PC-3 (cell line): Measurements from ENCODE around the gene ITPRIP. TPM values are rescaled to one million over a fixed set of nuclear protein-coding genes. Genes with fewer than 3 reads are reported as not detected.
A peak's percentile ranks its signal among the peaks of the same experiment; 100 is the strongest.

ENCODE experiments used
- ATAC-seq: fragments of 200-7000 bp; cut with Tn5 transposase; 2 replicates; pipeline ENCODE4 v1.9.1; 2020; ENCODE audit warnings: mild to moderate bottlenecking, moderate library complexity
- BruUV-seq: library from RNA; stranded (reverse); fragments of 400-500 nt; replicated peaks from 2 replicates; lab custom pipeline; 2021; lab: Mats Ljungman, UMichigan
- CTCF ChIA-PET: fragments of 300-600 bp; sonication (Branson Sonifier 250); formaldehyde crosslinking; loops from one replicate; lab custom pipeline; 2022; ENCODE audit warnings: antibody characterized with exemption; lab: Charles Lee
- POLR2A ChIA-PET: fragments of 300-600 bp; sonication (Branson Sonifier 250); formaldehyde crosslinking; loops from one replicate; lab custom pipeline; 2022; ENCODE audit warnings: antibody characterized with exemption; ENCODE audit not compliant: unreplicated experiment; lab: Charles Lee
- DNase-seq: peaks from one replicate; pipeline ENCODE4 v3.0.0-alpha.2; 2015
- H2AFZ ChIP-seq: fragments of 300-600 bp; sonication (generic); 2 replicates; pipeline ENCODE4 v1.6.0; 2016; ENCODE audit warnings: antibody characterized with exemption, low read length
- H3F3A ChIP-seq: fragments of 300-600 bp; sonication (generic); one replicate; pipeline ENCODE4 v1.6.0; 2017; ENCODE audit warnings: antibody characterized with exemption, low read length, control low read depth, mild to moderate bottlenecking; ENCODE audit not compliant: unreplicated experiment
- H3K27ac ChIP-seq: fragments of 300-600 bp; sonication (generic); 2 replicates; pipeline ENCODE4 v1.5.1; 2016; ENCODE audit warnings: mild to moderate bottlenecking, low read length
- H3K27me3 ChIP-seq: fragments of 300-600 bp; sonication (generic); 2 replicates; pipeline ENCODE4 v1.6.1; 2016; ENCODE audit warnings: low read length, mixed read lengths
- H3K36me3 ChIP-seq: fragments of 300-600 bp; sonication (generic); 2 replicates; pipeline ENCODE4 v1.6.1; 2016; ENCODE audit warnings: low read depth, mixed run types, low read length, mixed read lengths
- H3K4me1 ChIP-seq: fragments of 300-600 bp; sonication (generic); 2 replicates; pipeline ENCODE4 v1.5.1; 2016; ENCODE audit warnings: low read length; ENCODE audit not compliant: insufficient read depth
- H3K4me2 ChIP-seq: fragments of 300-600 bp; sonication (generic); 2 replicates; pipeline ENCODE4 v1.6.0; 2016; ENCODE audit warnings: low read length
- H3K4me3 ChIP-seq: fragments of 300-600 bp; sonication (generic); 2 replicates; pipeline ENCODE4 v1.5.1; 2016; ENCODE audit warnings: mild to moderate bottlenecking, low read length, mixed read lengths
- H3K79me2 ChIP-seq: fragments of 300-600 bp; sonication (generic); 2 replicates; pipeline ENCODE4 v1.6.1; 2017; ENCODE audit warnings: low read length, mixed read lengths
- H3K9ac ChIP-seq: fragments of 300-600 bp; sonication (generic); 2 replicates; pipeline ENCODE4 v1.6.0; 2016; ENCODE audit warnings: mild to moderate bottlenecking, low read length
- H3K9me2 ChIP-seq: fragments of 300-600 bp; sonication (generic); replicated peaks from 2 replicates; pipeline ENCODE4 v1.6.1; 2016; ENCODE audit warnings: mixed run types, low read length, mixed read lengths
- H3K9me3 ChIP-seq: fragments of 300-600 bp; sonication (generic); 2 replicates; pipeline ENCODE4 v1.6.1; 2016; ENCODE audit warnings: low read length, mixed read lengths
- H4K20me1 ChIP-seq: fragments of 300-600 bp; sonication (generic); 2 replicates; pipeline ENCODE4 v1.6.1; 2016; ENCODE audit warnings: low read length, mixed read lengths
- EZH2 ChIP-seq: fragments of 300-600 bp; sonication (generic); IDR thresholded peaks from one replicate; pipeline ENCODE4 v1.6.1; 2017; ENCODE audit warnings: antibody characterized with exemption, mild to moderate bottlenecking, low read length; ENCODE audit not compliant: unreplicated experiment
- EZH2phosphoT487 ChIP-seq: fragments of 300-600 bp; sonication (generic); IDR thresholded peaks from 2 replicates; pipeline ENCODE4 v1.6.1; 2018; ENCODE audit warnings: mild to moderate bottlenecking, antibody characterized with exemption, low read length, borderline replicate concordance
- intact Hi-C: fragments of 100-400 bp; cut with micrococcal nuclease; formaldehyde crosslinking; loops from 2 replicates; pipeline ENCODE4 v1.9.0; 2023
- total RNA-seq: library from RNA; depleted of rRNA; stranded (reverse); fragments of >200 nt; gene quantifications from 2 replicates; pipeline ENCODE4 v1.2.3, GENCODE V29; 2014
- TF ChIP-seq, protein P1 (sequence below): fragments of 300-600 bp; sonication (generic); conservative IDR thresholded peaks from 2 replicates; pipeline ENCODE4 v1.5.1; 2017; ENCODE audit warnings: antibody characterized with exemption, low read depth, mild to moderate bottlenecking, low read length

The ITPRIP gene
- total RNA-seq, 1 experiment from 2014 or later: 7.0 TPM

DNA sequence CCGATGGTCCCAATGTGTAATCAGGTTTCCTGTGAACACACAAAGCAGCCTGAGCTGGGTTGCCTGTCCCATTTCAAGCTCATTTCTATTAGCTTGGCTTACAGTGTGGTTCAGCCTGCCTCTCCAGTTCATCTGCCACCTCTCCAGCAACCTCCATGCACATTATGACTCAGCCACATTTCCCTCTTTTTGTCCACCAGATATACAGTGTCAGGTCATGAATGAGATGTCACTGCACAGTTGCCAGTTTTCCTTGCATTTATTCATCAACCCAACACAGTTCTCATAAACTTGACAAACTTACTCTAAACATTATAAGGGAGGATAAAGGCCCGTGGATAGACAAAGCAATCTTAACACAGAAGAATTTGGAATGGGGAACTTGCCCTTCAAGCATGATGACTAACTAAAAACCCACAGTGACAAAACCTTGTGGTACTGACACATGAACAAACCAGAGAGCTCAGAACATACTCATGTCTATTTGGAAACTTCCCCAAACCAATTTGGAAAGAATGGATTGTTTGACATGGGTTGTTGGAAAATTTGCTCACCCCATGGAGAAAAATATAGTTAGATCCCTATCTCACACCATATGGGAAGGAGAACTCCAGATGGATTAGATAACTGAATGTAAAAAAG, 12.9 kb upstream of the ITPRIP start:
- H2AFZ ChIP-seq: 0 out of 2 replicates have a peak overlapping the region, but pooled peaks have one; percentile 16
- no peaks in the 10 kb centered on the region for H3F3A ChIP-seq
- peak overlapping the region; percentile 26; the same call in 1 of the 2 replicates for H3K4me3 ChIP-seq
- TF ChIP-seq, protein P1, sequence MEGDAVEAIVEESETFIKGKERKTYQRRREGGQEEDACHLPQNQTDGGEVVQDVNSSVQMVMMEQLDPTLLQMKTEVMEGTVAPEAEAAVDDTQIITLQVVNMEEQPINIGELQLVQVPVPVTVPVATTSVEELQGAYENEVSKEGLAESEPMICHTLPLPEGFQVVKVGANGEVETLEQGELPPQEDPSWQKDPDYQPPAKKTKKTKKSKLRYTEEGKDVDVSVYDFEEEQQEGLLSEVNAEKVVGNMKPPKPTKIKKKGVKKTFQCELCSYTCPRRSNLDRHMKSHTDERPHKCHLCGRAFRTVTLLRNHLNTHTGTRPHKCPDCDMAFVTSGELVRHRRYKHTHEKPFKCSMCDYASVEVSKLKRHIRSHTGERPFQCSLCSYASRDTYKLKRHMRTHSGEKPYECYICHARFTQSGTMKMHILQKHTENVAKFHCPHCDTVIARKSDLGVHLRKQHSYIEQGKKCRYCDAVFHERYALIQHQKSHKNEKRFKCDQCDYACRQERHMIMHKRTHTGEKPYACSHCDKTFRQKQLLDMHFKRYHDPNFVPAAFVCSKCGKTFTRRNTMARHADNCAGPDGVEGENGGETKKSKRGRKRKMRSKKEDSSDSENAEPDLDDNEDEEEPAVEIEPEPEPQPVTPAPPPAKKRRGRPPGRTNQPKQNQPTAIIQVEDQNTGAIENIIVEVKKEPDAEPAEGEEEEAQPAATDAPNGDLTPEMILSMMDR: no peak
- TF ChIP-seq EZH2 (no peak), EZH2phosphoT487 (no peak)
- peak overlapping the region; percentile 46 for H3K9ac ChIP-seq
- H3K27ac ChIP-seq: peak overlapping the region; percentile 92
- H3K79me2 ChIP-seq: no peaks in the 10 kb centered on the region
- 0 out of 2 replicates have a peak, but pooled peaks cover 8% of the 10 kb centered on the region for H3K27me3 ChIP-seq
- H3K4me2 ChIP-seq: peak overlapping the region; percentile 81
- ChIA-PET CTCF (interaction anchor here (0.5 to 2.0 kb wide), 6 partner anchors 41 to 76 kb away, joined by 3 to 15 read pairs (median 6); no protein-coding TSS in a partner anchor), POLR2A (interaction anchor here (0.5 to 0.6 kb wide), 3 partner anchors 12 to 1356 kb away, joined by 3 to 12 read pairs (median 9); no protein-coding TSS in a partner anchor)
- no peaks in the 10 kb centered on the region for H3K36me3 ChIP-seq
- intact Hi-C loops: no loop called here
- DNase-seq (peak; percentile 76), ATAC-seq (peak; percentile 43)
- H3K4me1 ChIP-seq: peaks cover 41% of the 10 kb centered on the region
- no TSS peak for BruUV-seq
- H4K20me1 ChIP-seq: no peaks in the 10 kb centered on the region
- no peaks in the 10 kb centered on the region for H3K9me2 ChIP-seq
- H3K9me3 ChIP-seq: no peaks in the 10 kb centered on the region

DNA sequence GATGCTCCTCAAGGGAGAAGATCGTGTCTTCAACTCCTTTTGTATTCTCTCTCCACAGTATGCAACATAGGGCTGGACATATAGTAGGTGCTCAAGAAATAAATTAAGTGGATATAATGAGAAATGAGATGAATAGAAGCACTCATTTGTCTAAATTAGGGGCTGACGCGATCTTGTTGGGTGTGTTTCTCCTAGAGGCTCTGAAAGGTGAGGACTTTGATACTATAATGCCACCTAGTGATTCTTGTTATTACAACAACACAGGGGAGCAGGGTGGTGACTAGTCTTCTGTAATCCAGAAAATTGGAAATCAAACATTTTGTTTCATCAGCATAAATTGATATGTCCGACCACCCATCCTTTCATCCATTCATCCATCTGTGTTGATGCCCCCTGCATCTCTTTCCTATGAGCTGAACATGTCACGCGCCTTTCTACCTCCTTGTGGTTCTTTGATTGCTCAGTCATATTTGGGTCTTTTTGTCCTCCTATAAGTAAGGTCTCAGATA, 11.9 kb upstream of the ITPRIP start:
- Histone ChIP-seq H3K27me3 (0 out of 2 replicates have a peak, but pooled peaks cover 5% of the 10 kb centered on the region), H3K27ac (peak overlapping the region; percentile 92), H3K4me2 (peak overlapping the region; percentile 81), H3K4me3 (peak overlapping the region; percentile 59), H3K36me3 (no peaks in the 10 kb centered on the region), H3K9me2 (no peaks in the 10 kb centered on the region), H3K9me3 (no peaks in the 10 kb centered on the region), H4K20me1 (no peaks in the 10 kb centered on the region), H3K4me1 (peaks cover 41% of the 10 kb centered on the region), H3K79me2 (no peaks in the 10 kb centered on the region), H3K9ac (peak overlapping the region; percentile 46), H3F3A (no peaks in the 10 kb centered on the region), H2AFZ (peak overlapping the region; percentile 69)
- ATAC-seq (peak; percentile 71), DNase-seq (peak; percentile 72)
- TF ChIP-seq, protein P1: peak; percentile 81
- TF ChIP-seq EZH2 (no peak), EZH2phosphoT487 (no peak)
- intact Hi-C loops: loop anchor here (1.0 kb wide), 2 partner anchors 45 to 59 kb away; no protein-coding TSS in a partner anchor
- ChIA-PET POLR2A (no interaction called here), CTCF (interaction anchor here (1.1 to 2.0 kb wide), 3 partner anchors 40 to 75 kb away, joined by 4 to 15 read pairs (median 13); no protein-coding TSS in a partner anchor)
- BruUV-seq: no TSS peak
